GM12801 (cell line): ENCODE data around the gene SRGAP3.

Experiments
- CTCF ChIP-seq: IDR thresholded peaks from one replicate; pipeline ENCODE4 v1.5.1; 2011; ENCODE audit warnings: control low read depth; ENCODE audit not compliant: insufficient read length; ENCODE audit errors: extremely low read depth

The SRGAP3 gene

DNA sequence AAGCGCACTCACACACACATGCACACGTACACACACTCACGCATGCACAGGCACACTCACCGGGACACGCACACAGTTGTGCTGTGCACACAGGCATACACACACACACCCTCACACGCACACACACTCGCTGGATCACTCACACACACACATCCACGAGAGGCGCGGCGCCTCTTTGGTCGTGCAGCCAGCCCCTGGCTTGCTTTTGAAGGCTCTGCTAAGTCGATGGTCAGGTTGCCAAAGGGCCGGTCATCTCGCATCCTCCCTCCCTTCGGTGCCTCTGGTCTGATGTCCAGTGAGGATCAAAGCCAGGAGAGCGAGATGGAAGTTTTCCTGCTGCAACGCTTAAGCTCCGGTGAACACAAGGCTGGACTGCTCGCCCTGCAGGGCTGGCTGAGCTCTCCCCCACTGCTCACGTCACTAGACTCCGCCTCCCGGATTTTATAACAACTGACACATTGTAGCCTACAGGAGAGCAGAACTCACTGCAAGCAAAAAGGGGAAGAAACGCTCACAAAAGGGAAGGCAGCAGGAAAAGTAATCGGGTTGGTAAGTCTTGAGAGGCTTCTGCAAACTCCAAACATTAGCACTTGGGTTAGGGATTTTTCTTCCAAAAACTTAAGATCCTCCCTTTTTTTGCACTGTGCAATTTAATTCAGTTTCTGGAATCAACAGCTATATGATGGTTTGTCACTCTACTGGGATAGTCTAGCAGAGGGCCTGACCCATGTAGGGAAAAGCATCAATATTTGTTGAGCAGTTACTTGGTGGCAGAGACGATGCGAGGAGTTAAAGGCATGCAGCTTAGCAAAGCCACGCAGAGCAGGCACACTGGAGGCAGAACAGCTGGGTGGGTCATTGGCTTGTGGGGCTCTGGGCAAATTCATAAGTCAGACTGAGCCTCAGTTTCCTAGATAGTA, at the start of gene SRGAP3:
TSS of gene SRGAP3 (minus strand) at position 374 of the 920 bp plus-strand sequence. CDS start 695 bp downstream, outside the sequence.
- TF ChIP-seq CTCF: no peak

DNA sequence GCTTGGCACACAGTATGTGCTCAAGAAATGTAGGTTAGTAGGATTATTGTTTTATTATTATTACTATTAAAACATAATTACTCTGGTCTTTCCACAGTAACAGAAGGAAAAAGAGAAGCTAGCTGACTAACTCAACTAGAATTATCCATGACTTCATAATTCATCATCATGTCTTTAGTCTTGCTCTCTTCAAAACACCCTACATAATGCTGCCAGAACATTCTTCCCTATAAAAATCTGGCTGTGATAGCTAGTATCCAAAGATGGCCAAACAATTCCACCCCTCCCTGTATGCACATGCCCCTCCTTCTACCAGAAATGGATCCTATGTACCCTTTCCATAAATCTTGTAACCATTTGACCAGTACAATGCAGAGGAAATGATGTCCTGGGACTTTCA, 48.8 kb upstream of the SRGAP3 start:
- TF ChIP-seq CTCF: no peak

DNA sequence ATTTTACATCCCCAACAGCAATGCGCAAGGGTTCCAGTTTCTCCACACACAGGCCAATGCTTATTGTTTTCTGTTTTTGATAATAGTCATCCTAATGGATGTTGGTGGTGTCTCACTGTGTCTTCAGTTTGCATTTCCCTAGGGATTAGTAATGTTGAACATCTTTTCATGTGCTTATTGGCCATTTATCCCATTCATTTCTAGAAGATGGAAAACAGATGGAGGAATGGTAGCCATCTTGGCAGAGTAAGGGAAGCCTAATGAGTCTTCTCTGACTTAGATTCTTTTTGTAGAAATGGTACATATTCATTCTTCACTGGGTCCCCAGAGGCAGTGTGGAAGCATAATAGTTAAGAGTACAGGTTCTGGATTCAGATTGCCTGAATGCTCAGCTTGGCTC, 46.8 kb upstream of the SRGAP3 start:
- TF ChIP-seq CTCF: no peak

DNA sequence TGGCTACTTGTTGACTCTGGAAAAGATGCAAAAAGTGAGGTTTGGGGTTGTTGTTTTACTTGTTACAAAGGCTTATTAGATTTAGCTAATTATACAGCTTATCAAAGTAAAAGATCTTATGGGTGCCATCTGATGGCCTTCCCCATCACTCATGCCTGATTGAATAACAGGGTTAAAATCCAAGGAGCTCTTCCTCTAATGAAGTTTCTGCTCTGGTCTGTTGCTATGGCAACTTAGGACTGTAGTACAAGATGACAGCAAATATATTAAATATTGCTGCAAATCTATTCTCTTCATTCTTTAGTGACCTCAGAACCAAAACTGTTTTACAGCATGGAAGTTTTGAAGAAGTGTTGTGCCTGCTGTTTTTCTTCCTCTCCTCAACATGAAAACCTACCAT, 45.6 kb upstream of the SRGAP3 start:
- no peak for TF ChIP-seq CTCF

DNA sequence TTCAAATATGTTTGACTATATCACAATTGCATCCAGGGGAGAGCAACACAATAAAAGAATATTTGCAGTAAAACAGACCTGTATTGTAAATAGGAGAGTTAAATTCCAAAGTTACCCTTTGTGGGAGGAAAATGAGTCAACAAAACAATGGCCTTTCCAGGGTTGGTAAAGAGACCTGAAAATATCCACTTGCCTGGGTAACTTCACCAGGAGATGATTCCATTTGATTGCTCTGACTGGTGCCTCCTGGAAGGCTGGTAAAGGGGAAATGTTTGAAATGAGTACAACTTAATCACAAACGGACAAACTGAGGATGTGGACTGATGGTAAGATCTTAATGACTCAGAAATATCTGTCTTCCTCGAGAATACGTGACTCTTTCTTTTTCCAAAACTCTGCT, 43.6 kb upstream of the SRGAP3 start:
- no peak for TF ChIP-seq CTCF

DNA sequence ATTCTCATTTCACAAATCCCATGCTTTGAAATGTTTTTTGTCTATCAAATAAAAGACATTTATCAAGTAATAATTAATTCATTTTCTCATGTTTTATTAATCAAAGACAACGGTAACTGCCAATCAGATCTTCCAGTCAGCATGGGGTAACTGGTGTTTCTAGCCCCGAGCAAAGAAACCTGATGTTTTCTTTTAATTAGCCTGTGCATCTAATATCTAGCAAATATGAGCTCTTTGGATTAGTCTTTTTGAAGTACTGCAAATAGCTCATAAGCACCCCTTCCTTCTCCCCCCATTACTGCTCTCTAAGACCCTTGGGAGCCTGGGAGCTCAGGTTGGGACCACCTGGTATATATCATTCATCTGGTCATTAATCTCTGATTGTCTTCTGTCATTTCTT, 43.1 kb upstream of the SRGAP3 start:
- no peak for TF ChIP-seq CTCF

- TF ChIP-seq CTCF: no peak
Measured at GRCh38 chr3:9291821-9292410, 42.5 kb upstream of the SRGAP3 start.
